Astrocyte of the spinal cord (primary cell): ENCODE measurements around the gene CARMIL3.

Experiments
- DNase-seq: peaks from one replicate; pipeline ENCODE4 v3.0.0; 2011; ENCODE audit warnings: low read depth, low spot score
- H3K4me3 ChIP-seq: 2 replicates; pipeline ENCODE4 v1.5.1; 2011; ENCODE audit warnings: low read depth, mild to moderate bottlenecking, low read length, moderate library complexity
- in situ Hi-C: cut with HindIII; loops from 2 replicates; pipeline ENCODE4 v1.10.0; 2017; ENCODE audit warnings: low sequenced_read_pairs
- TF ChIP-seq, protein P1 (sequence below): IDR thresholded peaks from 2 replicates; pipeline ENCODE4 v1.5.1; 2012; ENCODE audit warnings: low read depth, mild to moderate bottlenecking, low read length, inconsistent platforms

The CARMIL3 gene

DNA sequence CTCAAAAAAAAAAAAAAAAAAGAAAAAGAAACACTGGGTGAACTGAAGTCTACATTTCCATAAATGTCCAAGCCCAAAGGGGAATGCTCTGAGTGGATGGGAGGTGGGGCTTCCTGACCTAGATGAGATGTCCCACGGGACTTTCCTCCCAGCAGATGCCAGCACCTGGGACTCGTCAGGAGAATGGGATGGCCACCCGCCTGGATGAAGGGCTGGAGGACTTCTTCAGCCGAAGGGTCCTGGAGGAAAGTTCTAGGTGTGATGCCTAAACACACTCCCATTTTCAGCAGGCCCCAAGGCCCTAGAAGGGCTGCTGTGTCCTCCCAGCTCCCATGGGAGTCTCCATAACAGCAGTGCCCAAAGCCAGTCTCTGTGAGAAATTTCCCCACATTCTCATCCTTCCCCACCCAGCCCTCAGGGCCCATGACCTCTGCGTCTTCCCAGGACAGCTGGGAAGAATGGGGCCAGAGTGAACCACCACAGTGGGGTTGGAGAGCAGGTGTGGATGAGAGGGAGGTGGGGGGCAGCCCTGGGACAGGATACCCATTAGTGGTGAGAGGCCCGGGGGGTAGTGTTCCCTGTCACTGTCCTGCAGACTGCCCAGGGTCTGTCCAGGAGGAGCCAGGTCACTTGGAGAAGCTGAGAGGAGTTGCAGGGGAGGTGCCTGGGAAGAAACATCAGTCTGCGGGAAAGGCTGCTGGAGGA is 12.4 kb downstream of the CARMIL3 start:
- DNase-seq: no peak
- TF ChIP-seq, protein P1, sequence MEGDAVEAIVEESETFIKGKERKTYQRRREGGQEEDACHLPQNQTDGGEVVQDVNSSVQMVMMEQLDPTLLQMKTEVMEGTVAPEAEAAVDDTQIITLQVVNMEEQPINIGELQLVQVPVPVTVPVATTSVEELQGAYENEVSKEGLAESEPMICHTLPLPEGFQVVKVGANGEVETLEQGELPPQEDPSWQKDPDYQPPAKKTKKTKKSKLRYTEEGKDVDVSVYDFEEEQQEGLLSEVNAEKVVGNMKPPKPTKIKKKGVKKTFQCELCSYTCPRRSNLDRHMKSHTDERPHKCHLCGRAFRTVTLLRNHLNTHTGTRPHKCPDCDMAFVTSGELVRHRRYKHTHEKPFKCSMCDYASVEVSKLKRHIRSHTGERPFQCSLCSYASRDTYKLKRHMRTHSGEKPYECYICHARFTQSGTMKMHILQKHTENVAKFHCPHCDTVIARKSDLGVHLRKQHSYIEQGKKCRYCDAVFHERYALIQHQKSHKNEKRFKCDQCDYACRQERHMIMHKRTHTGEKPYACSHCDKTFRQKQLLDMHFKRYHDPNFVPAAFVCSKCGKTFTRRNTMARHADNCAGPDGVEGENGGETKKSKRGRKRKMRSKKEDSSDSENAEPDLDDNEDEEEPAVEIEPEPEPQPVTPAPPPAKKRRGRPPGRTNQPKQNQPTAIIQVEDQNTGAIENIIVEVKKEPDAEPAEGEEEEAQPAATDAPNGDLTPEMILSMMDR: no peak
- in situ Hi-C loops: no loop called here
- no peak overlapping the region for H3K4me3 ChIP-seq

DNA sequence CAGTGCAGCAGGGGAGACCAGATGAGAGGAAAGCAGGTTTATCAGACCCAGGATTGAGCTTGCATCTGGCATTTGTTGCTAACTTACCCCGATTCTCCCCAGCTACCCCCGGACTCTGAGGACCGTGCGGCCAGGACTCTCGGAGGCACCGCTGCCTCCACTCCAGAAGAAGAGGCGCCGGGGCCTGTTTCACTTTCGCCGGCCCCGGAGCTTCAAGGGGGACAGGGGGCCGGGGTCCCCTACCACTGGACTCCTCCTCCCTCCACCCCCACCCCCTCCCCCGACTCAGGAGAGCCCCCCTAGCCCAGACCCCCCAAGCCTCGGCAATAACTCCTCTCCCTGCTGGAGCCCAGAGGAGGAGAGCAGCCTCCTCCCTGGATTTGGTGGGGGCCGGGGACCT is 13.0 kb downstream of the CARMIL3 start:
- in situ Hi-C loops: no loop called here
- TF ChIP-seq, protein P1: no peak

DNA sequence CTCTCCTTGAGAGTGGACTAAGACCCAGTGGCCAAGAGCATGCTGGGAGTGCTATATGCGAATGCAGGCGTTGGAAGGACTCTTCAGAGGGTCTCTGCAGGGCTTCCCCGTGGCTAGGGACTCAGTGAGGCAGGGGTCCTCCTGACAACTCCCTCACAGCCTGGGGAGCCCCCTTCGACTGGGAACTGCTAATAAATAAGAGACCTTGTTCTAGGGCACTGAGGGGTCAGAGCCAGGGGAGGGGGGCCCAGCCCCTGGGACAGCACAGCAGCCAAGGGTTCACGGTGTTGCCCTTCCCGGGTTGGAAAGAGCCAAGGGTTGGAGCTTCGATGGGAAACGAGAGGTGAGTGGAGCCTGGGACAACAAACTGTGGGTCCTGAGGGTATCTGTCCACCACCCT is 13.6 kb downstream of the CARMIL3 start:
- TF ChIP-seq, protein P1: no peak
- in situ Hi-C loops: no loop called here
- no peak for DNase-seq
- no peak overlapping the region for H3K4me3 ChIP-seq

More for the DNA sequence above, 13.0 kb downstream of the CARMIL3 start:
- no peak overlapping the region for H3K4me3 ChIP-seq
- no peak for DNase-seq

DNA sequence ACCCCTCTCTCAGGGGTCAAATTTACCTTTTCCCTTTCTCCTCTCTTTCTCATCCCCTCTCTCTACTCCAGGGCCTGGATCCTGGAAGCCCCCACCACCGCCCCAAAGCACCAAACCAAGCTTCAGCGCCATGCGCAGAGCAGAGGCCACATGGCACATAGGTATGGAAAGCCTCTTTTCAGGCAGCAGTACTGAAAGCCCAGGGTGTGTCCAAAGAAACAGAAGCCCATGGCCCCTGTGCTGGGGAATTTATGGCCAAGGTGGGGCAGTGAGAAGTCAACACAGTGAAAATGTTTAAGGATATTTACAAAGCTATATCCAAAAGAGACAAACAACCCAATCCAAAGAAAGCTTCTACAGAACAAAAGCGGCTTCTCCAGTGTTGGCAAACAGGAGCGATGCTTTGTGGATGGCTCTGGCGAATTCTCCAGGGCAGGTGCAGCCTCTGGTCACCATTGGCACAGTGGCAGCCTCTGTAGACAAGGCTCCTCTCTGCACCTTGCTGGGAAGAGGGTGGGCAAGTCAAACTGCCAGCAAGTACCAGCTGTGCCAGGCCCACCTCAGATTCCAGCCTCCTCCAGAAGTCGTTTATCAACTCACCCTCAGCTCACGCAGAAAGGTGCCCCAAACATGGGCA is 14.8 kb downstream of the CARMIL3 start:
- no peak overlapping the region for H3K4me3 ChIP-seq
- no peak for DNase-seq
- in situ Hi-C loops: no loop called here
- TF ChIP-seq, protein P1: no peak

DNA sequence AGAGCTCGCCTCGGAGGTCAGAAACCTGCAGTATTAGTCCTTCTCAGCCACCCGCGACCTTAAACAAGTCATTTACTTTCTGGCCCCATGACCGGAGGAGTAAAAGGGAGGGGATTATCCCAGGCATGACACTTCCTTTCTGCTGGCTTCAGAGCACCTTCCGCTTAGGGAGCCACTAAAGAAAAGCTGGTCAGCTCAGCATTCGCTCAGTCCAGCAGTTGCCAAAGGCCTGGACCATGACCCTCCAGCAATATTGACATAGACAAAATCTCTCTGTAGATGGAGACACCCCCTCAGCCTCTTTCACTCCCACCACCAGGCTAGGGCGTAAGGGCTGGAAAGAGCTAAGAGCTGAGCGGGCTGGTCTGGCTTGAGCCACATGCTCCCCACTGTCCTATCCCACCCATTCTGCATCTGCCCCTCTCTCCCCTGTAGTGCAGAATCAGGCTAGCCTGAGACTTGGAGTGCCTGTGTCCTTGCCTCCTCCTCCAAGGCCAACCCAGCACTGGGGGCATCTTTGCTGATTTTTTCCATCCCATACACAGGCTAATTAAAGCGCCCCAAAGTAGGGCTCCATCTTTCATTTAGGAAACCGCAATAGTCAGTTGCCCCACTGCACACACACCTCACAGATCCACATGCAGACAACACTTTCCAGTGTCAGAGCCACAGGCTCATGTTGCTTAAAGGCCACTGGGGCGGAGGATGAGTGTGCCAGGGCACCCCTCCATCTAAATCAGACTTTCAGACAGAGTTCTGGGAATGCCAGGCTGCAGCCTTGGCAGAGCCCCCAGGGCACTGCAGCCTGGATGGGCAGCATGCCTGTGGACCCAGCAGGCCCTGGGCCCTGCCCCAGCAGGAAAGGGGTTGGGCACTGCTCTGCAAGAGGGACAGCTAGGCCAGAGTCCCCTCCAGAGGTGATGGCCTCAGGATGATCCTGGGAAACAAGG is 15.6 kb downstream of the CARMIL3 start:
- in situ Hi-C loops: no loop called here
- no peak for DNase-seq
- TF ChIP-seq, protein P1: no peak
- no peak overlapping the region for H3K4me3 ChIP-seq

DNA sequence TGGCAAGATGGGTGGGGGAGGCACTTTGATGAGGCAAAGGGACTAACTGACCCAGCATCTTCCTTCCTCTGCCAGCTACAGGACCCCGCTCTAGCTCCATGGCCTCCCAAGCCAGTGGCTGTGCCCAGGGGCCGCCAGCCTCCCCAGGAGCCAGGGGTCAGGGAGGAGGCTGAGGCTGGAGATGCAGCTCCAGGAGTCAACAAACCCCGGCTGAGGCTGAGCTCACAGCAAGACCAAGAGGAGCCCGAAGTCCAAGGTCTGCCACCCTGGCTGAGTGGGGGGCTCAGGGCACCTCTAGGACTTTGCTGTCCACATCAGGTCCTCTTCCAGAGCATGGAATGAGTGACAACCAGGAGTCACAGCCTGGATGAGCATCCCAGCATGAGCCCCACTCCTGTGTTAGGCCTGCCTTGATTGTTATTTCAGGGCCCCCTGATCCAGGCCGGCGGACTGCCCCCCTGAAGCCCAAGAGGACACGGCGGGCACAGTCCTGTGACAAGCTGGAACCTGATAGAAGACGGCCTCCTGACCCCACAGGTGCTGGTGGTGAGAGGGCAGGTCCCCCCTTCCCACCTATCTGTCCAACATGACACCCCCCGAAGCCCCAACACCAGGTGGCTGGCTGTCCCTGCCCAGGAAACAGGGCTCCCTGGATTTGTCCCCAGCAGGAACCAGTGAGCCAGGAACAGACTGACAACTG is 17.1 kb downstream of the CARMIL3 start:
- TF ChIP-seq, protein P1: no peak
- no peak overlapping the region for H3K4me3 ChIP-seq
- in situ Hi-C loops: no loop called here
- no peak for DNase-seq
